K562 (cell line): Measurements from ENCODE around the gene PAQR4. TPM values are rescaled to one million over a fixed set of nuclear protein-coding genes. Genes with fewer than 3 reads are reported as not detected.
A peak's percentile ranks its signal among the peaks of the same experiment; 100 is the strongest.

Experiments
- ATAC-seq: fragments of 200-7000 bp; cut with Tn5 transposase; 3 replicates; pipeline ENCODE4 v1.9.1; 2020; ENCODE audit warnings: moderate library complexity
- BruUV-seq: library from RNA; stranded (reverse); fragments of 400-500 nt; replicated peaks from 2 replicates; lab custom pipeline; 2021; lab: Mats Ljungman, UMichigan
- CTCF ChIA-PET: fragments of 300-600 bp; formaldehyde crosslinking; extraction: SDS; loops from one replicate; lab custom pipeline; 2021; ENCODE audit warnings: low intra/inter-chr PET ratio; lab: Yijun Ruan, JAX
- POLR2A ChIA-PET: fragments of 300-600, 350-650 bp; sonication (Branson Sonifier 250); formaldehyde crosslinking; extraction: SDS; loops from one replicate; lab custom pipeline; 2021; ENCODE audit warnings: antibody characterized with exemption, inconsistent platforms; lab: Yijun Ruan, JAX
- DNase-seq, 4 experiments: peaks; one replicate each; pipeline versions ENCODE4 v3.0.0 to v3.0.0-alpha.2; 2011 to 2018; ENCODE audit warnings: low spot score in 3 of 4, mixed read lengths in 3 of 4; ENCODE audit errors: extremely low read depth in 1 of 4
- FAIRE-seq: peaks from 2 replicates; lab custom pipeline; 2011; peaks lifted over from hg19 to GRCh38; lab: Jason Lieb, UNC
- H2AFZ ChIP-seq: 2 replicates; pipeline ENCODE4 v1.6.0; 2011; ENCODE audit warnings: low read depth, low read length, control low read depth, inconsistent platforms
- H3K27ac ChIP-seq: fragments of 200-600 bp; 3 replicates; pipeline ENCODE4 v1.8.0; 2011; ENCODE audit warnings: low read depth, mild to moderate bottlenecking, control low read depth, inconsistent platforms, low read length, moderate library complexity, mixed read lengths; ENCODE audit errors: extremely low read depth
- H3K27me3 ChIP-seq, 2 experiments: fragments of 300-600 bp in 1 of 2; 2 replicates in 1 of 2; 3 replicates in 1 of 2; pipeline versions ENCODE4 v1.6.0 to v1.8.0; 2011; ENCODE audit warnings: inconsistent platforms in 2 of 2, low read length in 2 of 2, mild to moderate bottlenecking in 1 of 2, mixed read lengths in 1 of 2, moderate library complexity in 1 of 2; ENCODE audit not compliant: control insufficient read depth in 2 of 2, insufficient read depth in 2 of 2
- H3K36me3 ChIP-seq: fragments of 300-600 bp; 3 replicates; pipeline ENCODE4 v1.8.0; 2011; ENCODE audit warnings: mild to moderate bottlenecking, low read length, inconsistent platforms; ENCODE audit not compliant: control insufficient read depth, insufficient read depth
- H3K4me1 ChIP-seq, 2 experiments: fragments of 200-600 bp in 1 of 2; replicated peaks in 1 of 2; 2 replicates in 1 of 2; 3 replicates in 1 of 2; pipeline versions ENCODE4 v1.5.1 to v1.8.0; 2011; ENCODE audit warnings: inconsistent platforms in 2 of 2, low read length in 2 of 2, mild to moderate bottlenecking in 1 of 2, mixed read lengths in 1 of 2, moderate library complexity in 1 of 2; ENCODE audit not compliant: control insufficient read depth in 2 of 2, insufficient read depth in 2 of 2
- H3K4me2 ChIP-seq: 2 replicates; pipeline ENCODE4 v1.6.1; 2011; ENCODE audit warnings: low read length, control low read depth, inconsistent platforms, mixed read lengths; ENCODE audit not compliant: insufficient read depth
- H3K4me3 ChIP-seq: fragments of 200-600 bp; sonication (generic), shearing (Covaris generic); 2 replicates; pipeline ENCODE4 v1.5.1; 2016; ENCODE audit warnings: control low read depth, inconsistent platforms
- H3K79me2 ChIP-seq: fragments of 200-600 bp; 3 replicates; pipeline ENCODE4 v1.8.0; 2011; ENCODE audit warnings: low read length, inconsistent platforms; ENCODE audit not compliant: control insufficient read depth, insufficient read depth
- H3K9ac ChIP-seq, 2 experiments: 2 replicates each; pipeline versions ENCODE4 v1.6.0 to v1.6.1; 2011; ENCODE audit warnings: low read depth in 2 of 2, low read length in 2 of 2, control low read depth in 1 of 2, inconsistent platforms in 1 of 2, mild to moderate bottlenecking in 1 of 2, mixed read lengths in 1 of 2; ENCODE audit not compliant: insufficient read depth in 1 of 2
- H3K9me1 ChIP-seq: one replicate; pipeline ENCODE4 v1.6.0; 2011; ENCODE audit warnings: inconsistent platforms, mild to moderate bottlenecking, low read length, moderate library complexity; ENCODE audit not compliant: control insufficient read depth, insufficient read depth
- H3K9me3 ChIP-seq: replicated peaks from 2 replicates; pipeline ENCODE4 v1.5.1; 2011; ENCODE audit warnings: low read depth, low read length, inconsistent platforms; ENCODE audit not compliant: control insufficient read depth, insufficient read depth
- H4K20me1 ChIP-seq: replicated peaks from 2 replicates; pipeline ENCODE4 v1.6.1; 2011; ENCODE audit warnings: low read length, inconsistent platforms, mixed read lengths; ENCODE audit not compliant: control insufficient read depth, insufficient read depth
- ADNP ChIP-seq: fragments of 200-800 bp; sonication (Bioruptor generic); IDR thresholded peaks from 2 replicates; pipeline ENCODE4 v1.6.1; 2016; ENCODE audit warnings: missing genetic modification characterization, missing compliant biosample characterization
- CHD4 ChIP-seq: fragments of 200-600 bp; sonication (generic); IDR thresholded peaks from 3 replicates; pipeline ENCODE4 v1.6.1; 2012; ENCODE audit warnings: low read depth, mild to moderate bottlenecking, mixed read lengths, low read length, inconsistent platforms; ENCODE audit not compliant: insufficient read depth, insufficient replicate concordance, poor library complexity, severe bottlenecking
- FOXJ2 ChIP-seq: fragments of 200-800 bp; sonication (Bioruptor generic); IDR thresholded peaks from 2 replicates; pipeline ENCODE4 v1.6.1; 2016; ENCODE audit warnings: missing genetic modification characterization, missing compliant biosample characterization
- GATAD2B ChIP-seq: fragments of 450-650 bp; IDR thresholded peaks from 2 replicates; pipeline ENCODE4 v1.6.1; 2017; ENCODE audit warnings: mild to moderate bottlenecking, borderline replicate concordance
- HES1 ChIP-seq: fragments of 450-650 bp; IDR thresholded peaks from 2 replicates; pipeline ENCODE4 v1.6.1; 2016; ENCODE audit warnings: low read depth, mild to moderate bottlenecking, moderate library complexity
- HNRNPUL1 ChIP-seq: fragments of 200-400 bp; formaldehyde crosslinking; IDR thresholded peaks from 2 replicates; pipeline ENCODE4 v1.6.1; 2017; ENCODE audit warnings: low read length
- IRF1 ChIP-seq: sonication (generic); formaldehyde crosslinking; IDR thresholded peaks from 2 replicates; pipeline ENCODE4 v1.8.0; 2022; ENCODE audit warnings: missing genetic modification reagents, mild to moderate bottlenecking, borderline replicate concordance
- SAP30 ChIP-seq: fragments of 200-600 bp; sonication (generic); IDR thresholded peaks from 2 replicates; pipeline ENCODE4 v1.6.1; 2012; ENCODE audit warnings: borderline replicate concordance, low read depth, mild to moderate bottlenecking, moderate library complexity, low read length, control low read depth, inconsistent platforms; ENCODE audit not compliant: insufficient read depth, poor library complexity, severe bottlenecking
- SMARCA5 ChIP-seq: fragments of 450-650 bp; IDR thresholded peaks from 2 replicates; pipeline ENCODE4 v1.6.1; 2016
- SMC3 ChIP-seq: conservative IDR thresholded peaks from 2 replicates; pipeline ENCODE4 v1.6.1; 2011; ENCODE audit warnings: low read depth, low read length, improper control_type of control experiment; ENCODE audit not compliant: insufficient read depth
- SP1 ChIP-seq: sonication (generic); formaldehyde crosslinking; IDR thresholded peaks from 2 replicates; pipeline ENCODE4 v1.8.1; 2022; ENCODE audit warnings: mild to moderate bottlenecking, missing genetic modification reagents
- ZFP91 ChIP-seq: sonication (generic); formaldehyde crosslinking; IDR thresholded peaks from 2 replicates; pipeline ENCODE4 v1.8.0; 2022; ENCODE audit warnings: mild to moderate bottlenecking, missing genetic modification reagents
- ZNF24 ChIP-seq: fragments of 450-650 bp; IDR thresholded peaks from 2 replicates; pipeline ENCODE4 v1.6.1; 2016
- ZNF324 ChIP-seq: fragments of 250-450 bp; sonication (Bioruptor Pico); IDR thresholded peaks from 2 replicates; pipeline ENCODE4 v1.4.0; 2020; ENCODE audit warnings: mild to moderate bottlenecking
- ZNF589 ChIP-seq: fragments of 200-800 bp; sonication (Bioruptor generic); IDR thresholded peaks from 2 replicates; pipeline ENCODE4 v1.6.1; 2016; ENCODE audit warnings: low read depth, missing genetic modification characterization, missing compliant biosample characterization
- ZNF780A ChIP-seq: fragments of 250-450 bp; sonication (Bioruptor Pico); IDR thresholded peaks from 2 replicates; pipeline ENCODE4 v1.5.0; 2021; ENCODE audit warnings: mild to moderate bottlenecking
- WGBS: fragments of 100-300 bp; shearing (Covaris generic); methylation state at CpG from one replicate; pipeline ENCODE4 v1.1.6; 2016; ENCODE audit warnings: low coverage, mixed read lengths; ENCODE audit not compliant: insufficient coverage; ENCODE audit errors: missing lambda C conversion rate; 5-methylcytosine and 5-hydroxymethylcytosine counted together
- in situ Hi-C: fragments of 300-500 bp; cut with MboI; formaldehyde crosslinking; loops from 4 replicates; pipeline ENCODE4 v1.15.0; 2018; ENCODE audit warnings: inconsistent platforms, mixed read lengths
- intact Hi-C: fragments of 100-400 bp; cut with micrococcal nuclease; formaldehyde crosslinking; loops from 2 replicates; pipeline ENCODE4 v1.14.2; 2022
- polyA plus RNA-seq, 8 experiments: library from polyadenylated mRNA; depleted of rRNA in 4 of 8; stranded (reverse) in 5 of 8; unstranded in 3 of 8; fragments of >200 nt; fragmentation: Nextera tagmentation in 2 of 8; fragmentation: Illumina TruSeq in 1 of 8; extraction: Ambion mirVana in 2 of 8; extraction: Trizol in 1 of 8; gene quantifications; 2 replicates each; pipeline versions ENCODE4 v1.2.1 to v1.2.3, GENCODE V29; 2011 to 2014; ENCODE audit warnings: inconsistent platforms in 1 of 8, missing spikeins in 1 of 8
- total RNA-seq, 7 experiments: library from RNA; depleted of rRNA in 6 of 7; stranded (reverse); fragments of >200 nt in 6 of 7; fragmentation: Illumina TruSeq in 2 of 7; extraction: Trizol in 2 of 7; gene quantifications; 2 replicates each; pipeline versions ENCODE4 v1.2.1 to v1.2.3, GENCODE V29; 2011 to 2021; ENCODE audit warnings: low replicate concordance in 1 of 7

Gene PAQR4
- total and polyA plus RNA-seq, 9 of the 15 experiments (the other 6 are each of a cell fraction or from before 2014, with no cell fraction given) = 0.62 to 40.4 (median 19.5) TPM

GRCh38 chr16:3001316-3001715 lies 32.2 kb downstream of the PAQR4 start:
- Histone ChIP-seq H3K4me2 (no peak overlapping the region), H3K9me1 (no peaks in the 10 kb centered on the region), H2AFZ (no peak overlapping the region), H3K27ac (no peak overlapping the region)
- POLR2A ChIA-PET = interaction anchor here (0.5 to 0.8 kb wide), 4 partner anchors 15 to 846 kb away, joined by 3 read pairs; no protein-coding TSS in a partner anchor
- ATAC-seq (no peak), FAIRE-seq (no peak)
- WGBS = 88% methylated on average over 3 of the region's 12 CpGs
- no peak for TF ChIP-seq ZFP91 (CRISPR knock-in tag)
- TF ChIP-seq ZNF24 = no peak
- TF ChIP-seq HES1 = no peak
- TF ChIP-seq SMARCA5 = no peak
- no peak for TF ChIP-seq GATAD2B
- no peak for TF ChIP-seq SP1
- no peak for TF ChIP-seq ZNF324 (CRISPR knock-in tag)
- no peak for TF ChIP-seq SAP30
- TF ChIP-seq FOXJ2 (tag) = no peak
- no peak for TF ChIP-seq ZNF780A (CRISPR knock-in tag)
- TF ChIP-seq IRF1 (CRISPR knock-in tag) = no peak
- TF ChIP-seq ZNF589 (CRISPR knock-in tag) = no peak
- no peak for TF ChIP-seq SMC3
- TF ChIP-seq ADNP (tag) = no peak
- no peak for TF ChIP-seq CHD4
- no peak for TF ChIP-seq HNRNPUL1
- TF ChIP-seq, all 486 proteins: peak for 0
- Histone ChIP-seq H3K9me3 (no peaks in the 10 kb centered on the region), H3K79me2 (peaks cover 12% of the 10 kb centered on the region), H4K20me1 (no peaks in the 10 kb centered on the region), H3K27me3 (no peaks in the 10 kb centered on the region), H3K36me3 (no peaks in the 10 kb centered on the region), H3K4me3 (no peak overlapping the region), H3K4me1 (peaks cover 6 to 44% of the 10 kb centered on the region in 2 experiments; a peak in 4 of 5 replicates), H3K9ac (peak overlapping the region in 1 of 2 experiments; percentile 60; a peak in 1 of 4 replicates)
- in situ Hi-C loops = no loop called here
- CTCF ChIA-PET = no interaction called here
- intact Hi-C loops = no loop called here
- BruUV-seq = no TSS peak
- DNase-seq = no peak
